HG02852 (cell line): ENCODE data around the gene INPP5A.
"Not testable (repeated sequence)": the region's sequence is repeated elsewhere in the genome, so short reads cannot be mapped to it uniquely, and the experiment has no call there.

Experiments used
- ATAC-seq: cut with Tn5 transposase; IDR thresholded peaks from one replicate; pipeline ENCODE4 v1.9.1; 2021; ENCODE audit warnings: mild to moderate bottlenecking, moderate library complexity; ENCODE audit not compliant: unreplicated experiment

INPP5A gene

GRCh38 chr10:132559538-132559937 lies 22.0 kb downstream of the INPP5A start:
- no peak for ATAC-seq

GRCh38 chr10:132560241-132560731 lies 22.7 kb downstream of the INPP5A start:
- ATAC-seq, result peak; percentile 36

GRCh38 chr10:132562177-132562915 lies 24.8 kb downstream of the INPP5A start:
- ATAC-seq, result no peak

GRCh38 chr10:132562916-132563456 lies 25.4 kb downstream of the INPP5A start:
- ATAC-seq, result no peak

GRCh38 chr10:132563485-132564248 lies 26.1 kb downstream of the INPP5A start:
- peak; percentile 85 for ATAC-seq

GRCh38 chr10:132564249-132564605 lies 26.6 kb downstream of the INPP5A start:
- ATAC-seq, result no peak

GRCh38 chr10:132564690-132565089 lies 27.1 kb downstream of the INPP5A start:
- ATAC-seq, result no peak

- ATAC-seq, result no peak
These were observed 28.1 kb downstream of the INPP5A start for GRCh38 chr10:132565516-132566209.

GRCh38 chr10:132566892-132567291 lies 29.3 kb downstream of the INPP5A start:
- ATAC-seq, result no peak

GRCh38 chr10:132570265-132570664 lies 32.7 kb downstream of the INPP5A start:
- no peak for ATAC-seq

- peak; percentile 36 for ATAC-seq
These were observed 33.4 kb downstream of the INPP5A start for GRCh38 chr10:132570771-132571649.

- peak; percentile 72 for ATAC-seq
These were observed 34.3 kb downstream of the INPP5A start for GRCh38 chr10:132571650-132572544.

GRCh38 chr10:132572545-132572937 lies 35.0 kb downstream of the INPP5A start:
- ATAC-seq, result no peak

- ATAC-seq, result not testable (repeated sequence)
These were observed 35.4 kb downstream of the INPP5A start for GRCh38 chr10:132572946-132573345.

- ATAC-seq, result no peak
These were observed 36.7 kb downstream of the INPP5A start for GRCh38 chr10:132574288-132574687.

GRCh38 chr10:132574783-132575319 lies 37.3 kb downstream of the INPP5A start:
- no peak for ATAC-seq

GRCh38 chr10:132575320-132576201 lies 38.0 kb downstream of the INPP5A start:
- peak; percentile 39 for ATAC-seq
